ENCODE measurements around the gene OR11H6.
"Not testable (repeated sequence)": the region's sequence is repeated elsewhere in the genome, so short reads cannot be mapped to it uniquely, and the experiment has no call there.

OR11H6 gene

DNA sequence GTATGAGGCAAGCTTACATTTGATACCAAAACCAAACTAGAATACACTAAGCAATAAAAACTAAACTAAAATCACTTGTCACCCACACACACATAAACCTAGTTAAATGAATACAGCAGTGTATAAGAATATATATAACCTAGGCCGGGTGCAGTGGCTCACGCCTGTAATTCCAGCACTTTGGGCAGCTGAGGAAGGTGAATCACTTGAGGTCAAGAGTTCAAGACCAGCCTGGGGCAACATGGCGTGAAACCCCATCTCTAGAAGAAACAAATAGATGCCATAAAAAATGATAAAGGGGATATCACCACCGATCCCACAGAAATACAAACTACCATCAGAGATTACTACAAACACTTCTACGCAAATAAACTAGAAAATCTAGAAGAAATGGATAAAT lies 40.9 kb downstream of the OR11H6 start:
- not testable (repeated sequence) for H3K9ac ChIP-seq (ENCODE audit: low read length); H3K9me3 ChIP-seq (ENCODE audit: low read length); H3K27me3 ChIP-seq (ENCODE audit: control insufficient read depth in 1 of 2, insufficient read depth in 2 of 2, low read length in 2 of 2); H3K36me3 ChIP-seq (ENCODE audit: insufficient read depth, low read length); H3K27ac ChIP-seq (ENCODE audit: low read depth, low read length); H3K4me3 ChIP-seq (ENCODE audit: low read depth in 1 of 2, low read length in 2 of 2); H3K4me1 ChIP-seq (ENCODE audit: insufficient read depth, low read length)

DNA sequence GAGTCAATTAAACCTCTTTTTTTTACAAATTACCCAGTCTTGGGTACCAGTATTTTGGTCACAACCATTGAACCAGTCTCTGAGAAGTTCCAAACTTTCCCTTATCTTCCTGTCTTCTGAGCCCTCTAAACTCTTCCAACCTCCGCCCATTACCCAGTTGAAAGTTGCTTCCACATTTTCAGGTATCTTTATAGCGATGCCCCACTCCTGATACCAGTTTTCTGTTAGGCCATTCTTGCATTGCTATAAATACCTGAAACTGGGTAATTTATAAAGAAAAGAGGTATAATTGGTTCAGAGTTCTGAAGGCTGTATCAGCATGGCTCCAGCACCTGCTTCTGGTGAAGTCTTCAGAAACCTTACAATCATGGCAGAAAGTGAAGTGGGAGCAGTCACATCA lies 50.6 kb downstream of the OR11H6 start:
- Histone ChIP-seq H3K9me3 (ENCODE audit: low read length) (no peaks in the 10 kb centered on the region), H3K4me3 (ENCODE audit: low read depth in 1 of 2, low read length in 2 of 2) (no peak overlapping the region), H3K36me3 (ENCODE audit: insufficient read depth, low read length) (peaks cover 8% of the 10 kb centered on the region), H3K4me1 (ENCODE audit: insufficient read depth, low read length) (no peaks in the 10 kb centered on the region), H3K27me3 (ENCODE audit: control insufficient read depth in 1 of 2, insufficient read depth in 2 of 2, low read length in 2 of 2) (no peaks in the 10 kb centered on the region), H3K9ac (ENCODE audit: low read length) (no peak overlapping the region), H3K27ac (ENCODE audit: low read depth, low read length) (no peak overlapping the region)
